ENCODE results near the gene WDFY1. TPM values are rescaled to one million over a fixed set of nuclear protein-coding genes. Genes with fewer than 3 reads are reported as not detected.

WDFY1 gene
- total RNA-seq, 1 experiment from 2014 or later: 37.5 TPM

DNA sequence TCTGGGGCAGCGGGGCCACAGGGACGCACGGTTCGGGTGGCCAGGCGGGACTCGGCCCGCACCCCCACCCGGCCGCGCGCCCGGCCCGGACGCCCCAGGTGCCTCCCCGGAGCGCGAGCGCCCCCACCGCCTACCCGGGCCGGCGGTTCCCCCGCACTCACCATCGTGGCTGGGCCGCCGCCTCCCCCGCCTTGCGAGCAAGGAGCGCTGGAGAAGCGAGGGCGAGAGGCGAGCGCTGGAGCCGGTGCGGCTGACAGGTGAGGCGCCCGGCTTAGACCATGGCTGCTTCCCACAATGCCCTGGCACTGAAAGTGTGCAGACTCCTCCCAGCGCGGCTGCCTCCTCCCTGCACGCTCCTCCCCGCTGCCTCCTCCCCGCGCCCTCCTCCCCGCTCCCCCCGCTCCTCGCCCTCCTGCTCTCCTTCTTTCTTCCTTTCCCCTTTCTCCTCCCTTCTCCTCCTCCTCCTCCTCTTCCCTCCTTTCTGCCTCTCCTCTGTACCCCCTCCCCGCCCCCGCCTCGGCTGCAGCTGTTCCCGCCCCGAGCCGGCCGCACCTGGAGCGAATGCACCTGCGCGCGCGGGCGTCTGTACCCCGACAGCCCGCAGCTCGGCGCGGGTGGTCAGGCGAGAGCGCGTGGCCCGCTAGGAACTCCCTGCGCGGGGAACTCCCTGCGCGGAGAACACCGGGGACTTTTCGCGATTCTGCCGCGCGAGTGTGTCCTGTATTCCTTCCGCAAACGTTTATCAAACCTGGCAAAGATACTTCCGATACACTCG is 107.7 kb downstream of the WDFY1 start, which contains the start of gene AP1S3:
AP1S3 (minus strand) TSS at position 296 of the 775 bp plus-strand sequence; CDS start at position 164, 132 bp downstream.
- intact Hi-C loops (cut with micrococcal nuclease; ENCODE audit: unreplicated experiment): loop anchor here (2.0 to 10.0 kb wide), 3 partner anchors 23 to 863 kb away; no protein-coding TSS in a partner anchor
- peak; percentile 91 for DNase-seq
- Mint-ChIP-seq H3K27me3 (ENCODE audit: unreplicated experiment) (no peaks in the 10 kb centered on the region), H3K36me3 (ENCODE audit: insufficient read depth, unreplicated experiment) (peaks cover 57% of the 10 kb centered on the region), H3K4me3 (ENCODE audit: low read depth, unreplicated experiment) (peak within 1 kb of the TSS; percentile 88), H3K9me3 (ENCODE audit: low read depth, unreplicated experiment) (no peaks in the 10 kb centered on the region), H3K27ac (ENCODE audit: unreplicated experiment) (peak within 1 kb of the TSS; percentile 89), H3K4me1 (ENCODE audit: low read depth, unreplicated experiment) (peaks cover 34% of the 10 kb centered on the region)
- CTCF ChIA-PET: interaction anchor here (0.6 to 1.9 kb wide), 7 partner anchors 10 to 296 kb away, joined by 3 to 11 read pairs (median 5); no protein-coding TSS in a partner anchor
- TF ChIP-seq, protein P1, sequence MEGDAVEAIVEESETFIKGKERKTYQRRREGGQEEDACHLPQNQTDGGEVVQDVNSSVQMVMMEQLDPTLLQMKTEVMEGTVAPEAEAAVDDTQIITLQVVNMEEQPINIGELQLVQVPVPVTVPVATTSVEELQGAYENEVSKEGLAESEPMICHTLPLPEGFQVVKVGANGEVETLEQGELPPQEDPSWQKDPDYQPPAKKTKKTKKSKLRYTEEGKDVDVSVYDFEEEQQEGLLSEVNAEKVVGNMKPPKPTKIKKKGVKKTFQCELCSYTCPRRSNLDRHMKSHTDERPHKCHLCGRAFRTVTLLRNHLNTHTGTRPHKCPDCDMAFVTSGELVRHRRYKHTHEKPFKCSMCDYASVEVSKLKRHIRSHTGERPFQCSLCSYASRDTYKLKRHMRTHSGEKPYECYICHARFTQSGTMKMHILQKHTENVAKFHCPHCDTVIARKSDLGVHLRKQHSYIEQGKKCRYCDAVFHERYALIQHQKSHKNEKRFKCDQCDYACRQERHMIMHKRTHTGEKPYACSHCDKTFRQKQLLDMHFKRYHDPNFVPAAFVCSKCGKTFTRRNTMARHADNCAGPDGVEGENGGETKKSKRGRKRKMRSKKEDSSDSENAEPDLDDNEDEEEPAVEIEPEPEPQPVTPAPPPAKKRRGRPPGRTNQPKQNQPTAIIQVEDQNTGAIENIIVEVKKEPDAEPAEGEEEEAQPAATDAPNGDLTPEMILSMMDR (IDR thresholded peaks at IDR 0.05; ENCODE audit: unreplicated experiment): no peak
- no TSS peak for BruUV-seq (replicated peaks)

DNA sequence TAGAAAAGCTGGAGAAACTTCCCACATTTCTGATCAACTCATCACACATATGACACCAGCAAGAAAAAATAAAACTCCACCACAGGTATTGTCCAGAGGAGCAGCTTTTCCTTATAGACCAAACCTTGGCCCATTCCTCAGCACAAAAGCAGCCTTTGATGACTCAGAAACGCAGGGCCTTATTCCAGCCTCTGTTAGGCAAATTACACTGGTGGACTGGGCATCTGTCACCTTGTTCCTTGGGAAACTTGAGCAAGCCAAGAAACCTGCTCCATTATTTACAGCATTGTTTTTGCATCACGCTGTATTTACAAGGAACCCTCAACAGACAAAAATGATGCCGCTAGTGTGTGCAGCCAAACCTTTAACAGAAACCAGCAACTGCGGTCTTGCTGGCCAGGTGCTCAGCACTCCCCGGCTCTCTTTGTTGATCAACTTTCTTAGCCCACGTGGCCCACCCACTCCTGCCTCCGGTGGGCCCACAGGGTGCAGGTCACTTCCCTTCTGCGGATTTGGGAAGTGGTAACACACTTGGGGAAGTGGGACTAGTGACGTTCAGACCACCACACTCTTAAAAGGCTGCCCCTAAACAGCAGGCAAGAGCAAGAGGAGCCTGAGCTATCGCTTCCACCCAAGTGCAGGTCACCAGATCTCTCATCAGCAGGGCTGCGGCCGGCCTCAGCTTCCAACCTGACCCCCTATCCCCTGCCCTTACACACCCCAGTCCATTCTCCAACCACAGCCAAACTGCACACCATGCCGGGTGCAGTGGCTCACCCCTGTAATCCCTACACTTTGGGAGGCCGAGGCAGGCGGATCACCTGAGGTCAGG is 109.2 kb downstream of the WDFY1 start:
- CTCF ChIA-PET: interaction anchor here (0.9 to 1.5 kb wide), 3 partner anchors 25 to 38 kb away, joined by 3 to 11 read pairs (median 4); no protein-coding TSS in a partner anchor
- BruUV-seq (replicated peaks): no TSS peak
- Mint-ChIP-seq H3K4me1 (ENCODE audit: low read depth, unreplicated experiment) (peaks cover 41% of the 10 kb centered on the region), H3K27me3 (ENCODE audit: unreplicated experiment) (no peaks in the 10 kb centered on the region), H3K4me3 (ENCODE audit: low read depth, unreplicated experiment) (peak overlapping the region; percentile 88), H3K27ac (ENCODE audit: unreplicated experiment) (peak overlapping the region; percentile 80), H3K9me3 (ENCODE audit: low read depth, unreplicated experiment) (no peaks in the 10 kb centered on the region), H3K36me3 (ENCODE audit: insufficient read depth, unreplicated experiment) (peaks cover 69% of the 10 kb centered on the region)
- intact Hi-C loops (cut with micrococcal nuclease; ENCODE audit: unreplicated experiment): loop anchor here (2.0 to 10.0 kb wide), 4 partner anchors 15 to 861 kb away; no protein-coding TSS in a partner anchor
- TF ChIP-seq, protein P1 (IDR thresholded peaks at IDR 0.05; ENCODE audit: unreplicated experiment): no peak
- DNase-seq: peak; percentile 39

DNA sequence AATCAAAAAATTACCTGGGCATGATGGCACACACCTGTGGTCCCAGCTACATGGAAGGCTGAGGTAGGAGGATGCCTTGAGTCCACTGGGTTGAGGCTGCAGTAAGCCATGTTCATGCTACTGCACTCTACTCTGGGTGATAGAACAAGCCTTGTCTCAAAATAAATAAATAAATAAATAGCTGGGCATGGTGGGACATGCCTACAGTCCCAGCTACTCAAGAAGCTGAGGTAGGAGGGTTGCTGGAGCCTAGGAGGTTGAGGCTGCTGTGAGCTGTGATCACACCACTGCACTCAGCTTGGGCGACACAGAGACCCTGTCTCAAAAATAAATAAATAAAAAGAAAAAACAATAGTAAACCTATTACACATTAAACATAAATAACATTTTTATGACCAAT is 110.7 kb downstream of the WDFY1 start:
- H3K36me3 Mint-ChIP-seq (ENCODE audit: insufficient read depth, unreplicated experiment): peaks cover 76% of the 10 kb centered on the region
- H3K4me3 Mint-ChIP-seq (ENCODE audit: low read depth, unreplicated experiment): no peak overlapping the region
- CTCF ChIA-PET: interaction anchor here (0.5 to 1.3 kb wide), 4 partner anchors 10 to 37 kb away, joined by 3 to 5 read pairs (median 4); no protein-coding TSS in a partner anchor
- TF ChIP-seq, protein P1 (IDR thresholded peaks at IDR 0.05; ENCODE audit: unreplicated experiment): no peak
- no peaks in the 10 kb centered on the region for H3K27me3 Mint-ChIP-seq (ENCODE audit: unreplicated experiment)
- intact Hi-C loops (cut with micrococcal nuclease; ENCODE audit: unreplicated experiment): loop anchor here (2.0 to 10.0 kb wide), 2 partner anchors 14 to 860 kb away; no protein-coding TSS in a partner anchor
- H3K27ac Mint-ChIP-seq (ENCODE audit: unreplicated experiment): no peak overlapping the region
- peaks cover 41% of the 10 kb centered on the region for H3K4me1 Mint-ChIP-seq (ENCODE audit: low read depth, unreplicated experiment)
- no peak for DNase-seq
- no peaks in the 10 kb centered on the region for H3K9me3 Mint-ChIP-seq (ENCODE audit: low read depth, unreplicated experiment)
- BruUV-seq (replicated peaks): no TSS peak

DNA sequence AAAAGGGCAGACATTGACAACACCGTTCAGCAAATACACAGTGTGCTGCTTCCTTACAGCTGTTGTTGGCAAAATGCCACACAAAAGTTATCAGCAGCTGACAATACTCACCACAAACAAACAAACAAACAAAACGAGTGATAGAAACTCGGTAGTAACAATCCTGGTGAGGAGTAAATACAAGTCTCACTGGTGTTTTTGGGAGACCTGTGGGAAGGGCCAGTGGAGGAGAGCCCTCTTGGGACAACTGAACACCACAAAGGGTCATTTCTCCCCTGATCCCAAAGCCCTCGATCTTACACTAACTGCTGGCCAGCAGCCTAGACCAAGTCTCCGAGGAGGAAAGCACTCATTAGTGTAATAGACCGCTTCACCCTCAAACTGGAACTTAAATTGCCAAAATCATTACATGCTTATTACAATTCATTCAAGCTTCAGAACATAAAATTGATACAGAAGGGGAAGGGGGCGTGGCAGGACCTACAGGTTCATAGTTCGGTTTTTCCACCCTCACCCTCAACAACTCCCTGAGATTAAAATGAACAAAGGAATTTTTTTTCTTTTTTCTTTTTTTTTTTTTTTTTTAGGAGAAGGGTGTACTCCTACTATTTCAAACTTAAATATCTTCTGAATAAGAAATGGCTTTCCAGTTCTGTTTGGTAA is 112.8 kb downstream of the WDFY1 start:
- CTCF ChIA-PET: interaction anchor here (0.7 kb wide), 3 partner anchors 15 to 1172 kb away, joined by 3 to 6 read pairs (median 4); no protein-coding TSS in a partner anchor
- no peak for DNase-seq
- Mint-ChIP-seq H3K4me3 (ENCODE audit: low read depth, unreplicated experiment) (peak overlapping the region; percentile 44), H3K36me3 (ENCODE audit: insufficient read depth, unreplicated experiment) (peaks cover 70% of the 10 kb centered on the region), H3K27ac (ENCODE audit: unreplicated experiment) (no peak overlapping the region), H3K4me1 (ENCODE audit: low read depth, unreplicated experiment) (peaks cover 39% of the 10 kb centered on the region), H3K9me3 (ENCODE audit: low read depth, unreplicated experiment) (no peaks in the 10 kb centered on the region), H3K27me3 (ENCODE audit: unreplicated experiment) (no peaks in the 10 kb centered on the region)
- no TSS peak for BruUV-seq (replicated peaks)
- intact Hi-C loops (cut with micrococcal nuclease; ENCODE audit: unreplicated experiment): loop anchor here (10.0 kb wide), 1 partner anchor 858 kb away; no protein-coding TSS in a partner anchor
- TF ChIP-seq, protein P1 (IDR thresholded peaks at IDR 0.05; ENCODE audit: unreplicated experiment): no peak

Measured in Calu3 (cell line).